Spleen (tissue), 7 donors: Measurements from ENCODE around the gene CELA2A.

Experiments
- POLR2AphosphoS5 ChIP-seq, 3 donors: sonication (generic); formaldehyde crosslinking; IDR thresholded peaks; one replicate each; pipeline ENCODE4 v1.5.1; 2017; ENCODE audit warnings: antibody characterized with exemption in 3 of 3
- TF ChIP-seq, protein P1 (sequence below), 11 experiments: fragments of 200-600 bp in 7 of 11; fragments of 450-650 bp in 4 of 11; sonication (generic) in 4 of 11; IDR thresholded peaks in 8 of 11; conservative IDR thresholded peaks in 3 of 11; 1 replicate in 7 of 11; 2 replicates in 4 of 11; pipeline versions ENCODE4 v1.4.0 to v1.8.0; 2016 to 2021; ENCODE audit warnings: antibody characterized with exemption in 11 of 11, inconsistent platforms in 4 of 11, mild to moderate bottlenecking in 1 of 11
- donor health status: DM: no; HTN: no; CAD: no; lungs with moderate emphysema.
- donor health status: DM: no; HTN: no; CAD: no.
- donor health status: DM: no; HTN: no; CAD: no.

- TF ChIP-seq, protein P1, sequence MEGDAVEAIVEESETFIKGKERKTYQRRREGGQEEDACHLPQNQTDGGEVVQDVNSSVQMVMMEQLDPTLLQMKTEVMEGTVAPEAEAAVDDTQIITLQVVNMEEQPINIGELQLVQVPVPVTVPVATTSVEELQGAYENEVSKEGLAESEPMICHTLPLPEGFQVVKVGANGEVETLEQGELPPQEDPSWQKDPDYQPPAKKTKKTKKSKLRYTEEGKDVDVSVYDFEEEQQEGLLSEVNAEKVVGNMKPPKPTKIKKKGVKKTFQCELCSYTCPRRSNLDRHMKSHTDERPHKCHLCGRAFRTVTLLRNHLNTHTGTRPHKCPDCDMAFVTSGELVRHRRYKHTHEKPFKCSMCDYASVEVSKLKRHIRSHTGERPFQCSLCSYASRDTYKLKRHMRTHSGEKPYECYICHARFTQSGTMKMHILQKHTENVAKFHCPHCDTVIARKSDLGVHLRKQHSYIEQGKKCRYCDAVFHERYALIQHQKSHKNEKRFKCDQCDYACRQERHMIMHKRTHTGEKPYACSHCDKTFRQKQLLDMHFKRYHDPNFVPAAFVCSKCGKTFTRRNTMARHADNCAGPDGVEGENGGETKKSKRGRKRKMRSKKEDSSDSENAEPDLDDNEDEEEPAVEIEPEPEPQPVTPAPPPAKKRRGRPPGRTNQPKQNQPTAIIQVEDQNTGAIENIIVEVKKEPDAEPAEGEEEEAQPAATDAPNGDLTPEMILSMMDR (IDR thresholded peaks at IDR 0.05 in 8 of 11, conservative IDR thresholded peaks at IDR 0.05 in 3 of 11): no peak
- TF ChIP-seq POLR2AphosphoS5 (IDR thresholded peaks at IDR 0.05): no peak
Observed at GRCh38 chr1:15500184-15501178, 43.9 kb downstream of the CELA2A start.
